Measurements from ENCODE around the gene FOXD2.

The FOXD2 gene

DNA sequence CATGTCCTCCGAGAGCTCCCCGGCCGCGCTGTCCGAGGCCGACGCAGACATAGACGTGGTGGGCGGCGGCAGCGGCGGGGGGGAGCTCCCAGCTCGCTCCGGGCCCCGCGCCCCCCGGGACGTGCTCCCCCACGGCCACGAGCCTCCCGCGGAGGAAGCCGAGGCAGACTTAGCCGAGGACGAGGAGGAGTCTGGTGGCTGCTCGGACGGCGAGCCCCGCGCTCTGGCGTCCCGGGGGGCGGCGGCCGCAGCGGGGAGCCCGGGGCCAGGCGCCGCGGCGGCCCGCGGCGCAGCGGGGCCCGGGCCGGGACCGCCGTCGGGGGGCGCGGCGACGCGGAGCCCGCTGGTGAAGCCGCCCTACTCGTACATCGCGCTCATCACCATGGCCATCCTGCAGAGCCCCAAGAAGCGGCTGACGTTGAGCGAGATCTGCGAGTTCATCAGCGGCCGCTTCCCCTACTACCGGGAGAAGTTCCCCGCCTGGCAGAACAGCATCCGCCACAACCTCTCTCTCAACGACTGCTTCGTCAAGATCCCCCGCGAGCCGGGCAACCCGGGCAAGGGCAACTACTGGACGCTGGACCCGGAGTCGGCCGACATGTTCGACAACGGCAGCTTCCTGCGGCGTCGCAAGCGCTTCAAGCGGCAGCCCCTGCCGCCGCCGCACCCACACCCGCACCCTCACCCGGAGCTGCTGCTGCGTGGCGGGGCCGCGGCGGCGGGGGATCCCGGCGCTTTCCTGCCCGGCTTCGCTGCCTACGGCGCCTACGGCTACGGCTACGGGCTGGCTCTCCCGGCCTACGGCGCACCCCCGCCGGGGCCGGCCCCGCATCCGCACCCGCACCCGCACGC, 547 bp downstream of the FOXD2 start:
- ATAC-seq (replicated peaks; ENCODE audit: extremely low read depth, poor library complexity, severe bottlenecking), result no peak
- peak overlapping the region; percentile 68 for H3K27ac Mint-ChIP-seq (ENCODE audit: low read depth)
- no peaks in the 10 kb centered on the region for H3K27me3 Mint-ChIP-seq
- H3K36me3 Mint-ChIP-seq (ENCODE audit: insufficient read depth), result peaks cover 12% of the 10 kb centered on the region
- H3K4me3 Mint-ChIP-seq, result peak overlapping the region; percentile 90
- no peaks in the 10 kb centered on the region for H3K9me3 Mint-ChIP-seq
- H3K4me1 Mint-ChIP-seq, result peaks cover 21% of the 10 kb centered on the region
- peak; percentile 16 to 39 for DNase-seq (ENCODE audit: low spot score in 2 of 2)

DNA sequence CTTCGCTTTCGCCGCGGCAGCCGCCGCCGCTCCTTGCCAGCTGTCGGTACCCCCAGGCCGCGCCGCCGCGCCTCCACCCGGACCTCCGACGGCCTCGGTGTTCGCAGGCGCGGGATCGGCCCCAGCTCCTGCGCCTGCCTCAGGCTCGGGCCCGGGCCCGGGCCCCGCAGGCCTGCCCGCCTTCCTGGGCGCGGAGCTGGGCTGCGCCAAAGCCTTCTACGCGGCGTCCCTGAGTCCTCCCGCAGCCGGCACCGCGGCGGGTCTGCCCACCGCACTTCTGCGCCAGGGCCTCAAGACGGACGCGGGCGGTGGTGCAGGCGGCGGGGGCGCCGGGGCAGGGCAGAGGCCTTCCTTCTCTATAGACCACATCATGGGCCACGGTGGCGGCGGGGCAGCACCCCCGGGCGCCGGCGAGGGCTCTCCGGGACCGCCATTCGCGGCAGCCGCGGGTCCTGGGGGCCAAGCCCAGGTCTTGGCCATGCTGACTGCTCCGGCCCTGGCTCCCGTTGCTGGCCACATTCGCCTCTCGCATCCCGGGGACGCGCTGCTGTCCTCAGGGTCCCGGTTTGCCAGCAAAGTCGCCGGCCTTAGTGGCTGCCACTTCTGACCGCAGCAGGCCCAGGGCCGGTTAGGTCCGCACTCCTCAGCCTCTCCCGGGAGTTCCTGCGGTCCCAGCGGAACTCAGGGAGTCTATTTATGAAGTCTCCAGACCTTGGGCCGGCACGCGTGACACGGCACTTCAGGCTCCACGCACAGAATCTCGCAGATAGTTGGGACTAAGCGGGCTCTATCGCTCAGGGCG, 1.4 kb downstream of the FOXD2 start:
- ATAC-seq (replicated peaks; ENCODE audit: extremely low read depth, poor library complexity, severe bottlenecking) (no peak), DNase-seq (ENCODE audit: low spot score in 2 of 2) (no peak)
- H3K4me3 Mint-ChIP-seq, result peak overlapping the region; percentile 90
- H3K9me3 Mint-ChIP-seq, result no peaks in the 10 kb centered on the region
- no peaks in the 10 kb centered on the region for H3K27me3 Mint-ChIP-seq
- peaks cover 23% of the 10 kb centered on the region for H3K4me1 Mint-ChIP-seq
- H3K27ac Mint-ChIP-seq (ENCODE audit: low read depth), result peak overlapping the region; percentile 68
- peaks cover 12% of the 10 kb centered on the region for H3K36me3 Mint-ChIP-seq (ENCODE audit: insufficient read depth)

DNA sequence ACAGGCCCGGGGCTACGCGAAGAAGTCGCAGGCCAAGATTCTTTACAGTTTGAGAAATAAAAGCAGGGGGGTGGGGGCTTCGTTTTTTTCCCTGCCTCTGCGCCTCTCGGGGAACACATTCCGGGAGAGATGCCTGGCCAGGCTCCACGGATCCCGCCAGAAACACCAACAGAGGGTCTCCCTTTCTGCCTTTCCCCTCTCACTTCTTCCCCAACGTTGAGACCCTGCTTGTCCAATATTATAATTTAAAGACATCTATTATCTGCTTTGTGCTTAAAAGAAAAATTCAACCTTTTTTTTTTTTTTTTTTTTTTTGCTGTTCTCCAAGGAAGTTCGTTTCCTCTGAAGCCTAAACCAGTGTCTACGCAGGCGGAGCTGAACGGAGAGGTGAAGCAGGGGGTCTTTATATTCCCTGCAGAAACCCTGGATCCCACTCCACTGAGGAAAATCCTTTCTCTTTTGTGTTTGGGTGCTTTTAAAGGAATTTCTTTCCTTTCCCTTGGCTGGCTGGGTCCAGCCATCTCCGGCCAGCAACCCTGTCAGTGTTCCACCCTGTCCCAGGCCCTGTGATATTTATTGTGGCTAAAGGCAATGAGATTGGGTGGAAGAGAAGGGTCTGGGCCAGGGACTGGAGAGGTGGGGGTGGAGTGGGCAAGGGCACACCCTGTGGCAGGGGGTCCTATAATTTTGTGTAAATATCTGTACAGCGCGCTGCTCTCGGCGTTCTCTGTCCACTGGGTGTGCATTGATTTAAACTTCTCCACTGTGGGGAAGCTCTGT, 2.2 kb downstream of the FOXD2 start:
- DNase-seq (ENCODE audit: low spot score in 2 of 2), result no peak
- ATAC-seq (replicated peaks; ENCODE audit: extremely low read depth, poor library complexity, severe bottlenecking), result no peak
- Mint-ChIP-seq H3K4me3 (no peak overlapping the region), H3K4me1 (peaks cover 25% of the 10 kb centered on the region), H3K27ac (ENCODE audit: low read depth) (no peak overlapping the region), H3K27me3 (no peaks in the 10 kb centered on the region), H3K9me3 (no peaks in the 10 kb centered on the region), H3K36me3 (ENCODE audit: insufficient read depth) (peaks cover 18% of the 10 kb centered on the region)

DNA sequence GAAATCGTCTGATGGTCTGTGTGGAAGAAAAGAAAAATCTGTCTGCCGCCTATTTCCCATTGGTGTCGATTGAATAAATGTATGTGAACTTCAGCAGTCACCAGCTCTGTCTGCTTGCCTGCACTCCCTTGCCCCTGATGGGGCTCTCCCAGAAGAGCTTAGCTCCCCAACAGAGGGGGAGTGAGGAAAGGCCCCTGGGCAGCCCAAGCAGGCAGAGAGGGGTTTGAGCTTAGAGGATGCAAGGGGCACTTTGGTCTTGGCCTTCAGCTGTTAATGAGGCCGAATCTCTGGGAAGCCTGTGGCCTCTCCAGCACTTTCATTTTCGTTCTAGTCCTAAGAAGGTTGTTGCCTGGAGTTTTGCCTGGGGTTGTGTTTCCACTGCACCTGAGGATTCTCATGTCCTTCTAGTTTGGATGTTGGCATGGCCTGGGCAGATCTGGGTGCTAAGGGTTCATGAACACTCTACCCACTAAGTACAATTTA, 2.8 kb downstream of the FOXD2 start:
- no peak overlapping the region for H3K4me3 Mint-ChIP-seq
- H3K27me3 Mint-ChIP-seq, result no peaks in the 10 kb centered on the region
- ATAC-seq (replicated peaks; ENCODE audit: extremely low read depth, poor library complexity, severe bottlenecking) (no peak), DNase-seq (ENCODE audit: low spot score in 2 of 2) (no peak)
- H3K9me3 Mint-ChIP-seq, result no peaks in the 10 kb centered on the region
- H3K27ac Mint-ChIP-seq (ENCODE audit: low read depth), result no peak overlapping the region
- peaks cover 22% of the 10 kb centered on the region for H3K4me1 Mint-ChIP-seq
- H3K36me3 Mint-ChIP-seq (ENCODE audit: insufficient read depth), result peaks cover 19% of the 10 kb centered on the region

DNA sequence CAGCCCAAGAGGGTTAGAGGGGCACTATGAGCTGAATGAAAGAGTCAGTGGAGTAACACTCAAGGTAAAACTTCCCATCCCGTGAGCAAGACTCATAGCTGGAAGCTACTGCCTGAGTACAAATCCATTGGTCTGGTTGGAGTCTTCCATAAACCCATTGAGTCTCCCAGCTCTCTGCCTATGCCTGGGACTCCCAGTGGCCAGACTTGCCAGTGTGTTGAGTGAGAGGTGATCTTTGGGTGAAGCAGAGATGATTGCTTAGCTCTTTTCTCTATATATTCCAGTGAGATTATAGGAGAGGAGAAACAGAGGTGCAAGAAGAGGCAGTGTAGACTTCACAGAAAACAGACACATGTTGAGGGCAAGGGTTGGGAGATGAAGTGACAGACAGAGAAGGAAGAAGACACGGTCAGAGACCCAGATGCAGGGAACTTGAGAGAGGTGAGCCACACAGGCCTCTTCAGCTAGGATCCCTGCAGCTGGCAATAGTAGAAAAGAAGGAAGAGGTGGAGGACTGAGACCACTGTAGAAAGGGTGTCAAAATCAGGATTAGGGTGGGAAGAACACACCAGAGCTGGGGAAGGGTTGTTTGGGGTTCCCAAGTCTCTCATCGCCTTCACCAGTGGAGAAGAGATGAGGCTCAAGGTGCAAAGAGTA, 3.7 kb downstream of the FOXD2 start:
- no peaks in the 10 kb centered on the region for H3K9me3 Mint-ChIP-seq
- ATAC-seq (replicated peaks; ENCODE audit: extremely low read depth, poor library complexity, severe bottlenecking) (no peak), DNase-seq (ENCODE audit: low spot score in 2 of 2) (no peak)
- no peak overlapping the region for H3K27ac Mint-ChIP-seq (ENCODE audit: low read depth)
- peaks cover 16% of the 10 kb centered on the region for H3K4me1 Mint-ChIP-seq
- H3K27me3 Mint-ChIP-seq, result no peaks in the 10 kb centered on the region
- peaks cover 16% of the 10 kb centered on the region for H3K36me3 Mint-ChIP-seq (ENCODE audit: insufficient read depth)
- no peak overlapping the region for H3K4me3 Mint-ChIP-seq

DNA sequence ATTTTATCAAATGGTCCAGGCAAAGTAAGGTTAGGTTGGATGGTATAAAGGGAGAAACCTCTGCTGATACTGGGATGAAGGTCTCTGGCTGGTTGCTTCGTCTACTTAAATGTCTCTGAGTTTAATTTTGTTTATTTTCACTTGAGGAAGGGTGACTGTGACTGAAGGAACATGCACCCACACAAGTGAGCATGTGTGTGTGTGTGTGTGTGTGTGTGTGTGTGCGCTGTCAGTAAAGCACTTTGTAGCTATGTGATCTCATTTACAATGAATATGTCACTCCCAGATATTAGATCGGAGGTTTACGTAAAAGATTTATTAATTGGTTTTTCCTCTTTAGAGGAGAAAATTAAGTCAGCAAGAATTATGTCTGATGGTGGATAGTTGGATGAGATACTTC, 4.4 kb downstream of the FOXD2 start:
- Mint-ChIP-seq H3K4me1 (peaks cover 14% of the 10 kb centered on the region), H3K27ac (ENCODE audit: low read depth) (no peak overlapping the region), H3K27me3 (no peaks in the 10 kb centered on the region), H3K4me3 (no peak overlapping the region), H3K36me3 (ENCODE audit: insufficient read depth) (peaks cover 15% of the 10 kb centered on the region), H3K9me3 (no peaks in the 10 kb centered on the region)
- ATAC-seq (replicated peaks; ENCODE audit: extremely low read depth, poor library complexity, severe bottlenecking), result no peak
- no peak for DNase-seq (ENCODE audit: low spot score in 2 of 2)

DNA sequence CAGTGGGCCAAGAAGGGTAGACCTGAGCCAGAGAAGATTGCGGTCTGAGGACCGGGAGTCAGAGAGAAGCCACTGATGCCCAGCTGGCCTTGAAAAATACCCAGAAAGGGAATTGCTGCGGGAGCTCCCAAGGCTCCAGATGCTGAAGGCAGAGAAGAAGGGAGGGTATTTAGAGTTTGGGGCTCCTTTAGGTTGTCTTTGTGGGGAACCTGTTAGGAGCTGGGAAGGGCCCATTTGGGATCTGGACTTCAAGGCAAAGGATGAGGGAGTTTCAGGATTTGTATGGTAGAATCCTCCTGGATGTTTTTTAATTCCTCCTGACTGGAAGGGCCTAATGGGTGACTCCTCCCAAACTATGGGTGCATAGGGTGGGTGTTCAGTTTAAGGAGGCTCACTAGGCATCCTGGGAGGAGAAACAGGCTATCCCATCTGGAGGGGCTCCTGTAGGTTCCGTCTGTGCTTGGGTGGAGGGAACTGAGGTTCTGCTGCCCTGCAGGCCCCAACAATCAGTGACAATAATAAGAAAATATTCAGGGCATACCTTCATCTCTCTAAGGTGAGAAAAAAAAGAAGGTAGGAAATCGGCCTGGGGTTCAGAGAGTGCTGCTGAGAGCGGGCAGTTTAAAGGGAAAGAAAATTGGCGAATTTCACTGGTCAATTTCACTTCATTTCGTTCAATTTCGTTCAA, 5.1 kb downstream of the FOXD2 start:
- H3K9me3 Mint-ChIP-seq, result no peaks in the 10 kb centered on the region
- peaks cover 14% of the 10 kb centered on the region for H3K4me1 Mint-ChIP-seq
- H3K27ac Mint-ChIP-seq (ENCODE audit: low read depth), result no peak overlapping the region
- DNase-seq (ENCODE audit: low spot score in 2 of 2) (no peak), ATAC-seq (replicated peaks; ENCODE audit: extremely low read depth, poor library complexity, severe bottlenecking) (no peak)
- no peak overlapping the region for H3K4me3 Mint-ChIP-seq
- H3K27me3 Mint-ChIP-seq, result no peaks in the 10 kb centered on the region
- peaks cover 15% of the 10 kb centered on the region for H3K36me3 Mint-ChIP-seq (ENCODE audit: insufficient read depth)

DNA sequence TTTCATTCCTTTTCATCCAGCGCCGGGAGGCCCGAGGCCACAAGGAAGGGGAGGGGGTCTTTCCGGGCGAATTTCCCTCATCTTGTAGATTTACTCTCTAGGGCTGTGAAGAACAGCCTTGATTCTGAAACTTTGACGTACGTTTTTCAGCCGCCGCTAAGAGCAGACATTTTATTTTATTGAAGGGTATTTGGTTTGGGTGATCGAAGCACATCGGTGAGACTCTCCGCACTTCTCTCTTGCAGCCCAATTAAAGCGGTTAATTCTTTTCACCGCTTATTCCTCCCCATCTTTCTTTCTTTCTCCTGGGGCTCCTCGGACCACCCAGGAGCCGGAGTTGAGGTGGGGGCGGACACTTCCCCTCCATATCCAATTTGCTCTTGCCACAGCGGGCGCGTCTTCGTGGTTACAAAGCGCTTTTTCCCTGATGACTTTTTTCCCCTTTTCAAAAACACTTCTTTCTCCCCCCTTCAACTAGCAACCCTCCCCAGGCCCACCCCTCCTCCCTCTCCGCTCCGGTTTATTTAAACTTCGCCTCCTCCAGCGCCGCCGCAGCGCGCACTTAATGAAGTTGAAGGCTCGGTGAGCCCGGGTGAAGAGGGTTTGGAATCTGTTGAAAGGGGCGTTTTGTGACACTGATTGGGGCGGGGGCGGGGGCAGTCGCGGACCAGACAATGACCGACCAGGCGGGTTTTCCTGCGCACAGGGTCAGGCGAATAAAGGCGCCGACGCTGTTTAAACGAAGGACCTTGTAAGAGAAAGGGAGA, 5.9 kb downstream of the FOXD2 start:
- H3K27me3 Mint-ChIP-seq, result no peaks in the 10 kb centered on the region
- ATAC-seq (replicated peaks; ENCODE audit: extremely low read depth, poor library complexity, severe bottlenecking) (no peak), DNase-seq (ENCODE audit: low spot score in 2 of 2) (no peak)
- H3K36me3 Mint-ChIP-seq (ENCODE audit: insufficient read depth), result peaks cover 13% of the 10 kb centered on the region
- peak overlapping the region; percentile 60 for H3K4me3 Mint-ChIP-seq
- H3K4me1 Mint-ChIP-seq, result peaks cover 14% of the 10 kb centered on the region
- H3K27ac Mint-ChIP-seq (ENCODE audit: low read depth), result no peak overlapping the region
- H3K9me3 Mint-ChIP-seq, result no peaks in the 10 kb centered on the region

DNA sequence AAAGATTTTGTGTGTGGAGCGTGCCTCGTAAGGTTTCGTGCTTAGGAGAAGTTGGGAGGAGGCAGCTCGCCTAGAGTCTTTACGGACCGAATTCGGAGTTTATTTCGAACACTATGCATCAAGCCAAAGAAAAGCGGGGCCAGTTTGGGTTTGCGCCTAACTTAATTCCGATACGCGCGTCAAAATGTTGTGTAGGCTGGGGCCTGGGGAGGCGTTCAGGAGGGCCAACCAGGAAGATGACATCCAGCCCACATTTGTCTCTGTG, 6.4 kb downstream of the FOXD2 start:
- Mint-ChIP-seq H3K9me3 (no peaks in the 10 kb centered on the region), H3K27ac (ENCODE audit: low read depth) (no peak overlapping the region), H3K36me3 (ENCODE audit: insufficient read depth) (peaks cover 13% of the 10 kb centered on the region), H3K27me3 (no peaks in the 10 kb centered on the region), H3K4me1 (peaks cover 14% of the 10 kb centered on the region), H3K4me3 (peak overlapping the region; percentile 60)
- ATAC-seq (replicated peaks; ENCODE audit: extremely low read depth, poor library complexity, severe bottlenecking) (no peak), DNase-seq (ENCODE audit: low spot score in 2 of 2) (no peak)

DNA sequence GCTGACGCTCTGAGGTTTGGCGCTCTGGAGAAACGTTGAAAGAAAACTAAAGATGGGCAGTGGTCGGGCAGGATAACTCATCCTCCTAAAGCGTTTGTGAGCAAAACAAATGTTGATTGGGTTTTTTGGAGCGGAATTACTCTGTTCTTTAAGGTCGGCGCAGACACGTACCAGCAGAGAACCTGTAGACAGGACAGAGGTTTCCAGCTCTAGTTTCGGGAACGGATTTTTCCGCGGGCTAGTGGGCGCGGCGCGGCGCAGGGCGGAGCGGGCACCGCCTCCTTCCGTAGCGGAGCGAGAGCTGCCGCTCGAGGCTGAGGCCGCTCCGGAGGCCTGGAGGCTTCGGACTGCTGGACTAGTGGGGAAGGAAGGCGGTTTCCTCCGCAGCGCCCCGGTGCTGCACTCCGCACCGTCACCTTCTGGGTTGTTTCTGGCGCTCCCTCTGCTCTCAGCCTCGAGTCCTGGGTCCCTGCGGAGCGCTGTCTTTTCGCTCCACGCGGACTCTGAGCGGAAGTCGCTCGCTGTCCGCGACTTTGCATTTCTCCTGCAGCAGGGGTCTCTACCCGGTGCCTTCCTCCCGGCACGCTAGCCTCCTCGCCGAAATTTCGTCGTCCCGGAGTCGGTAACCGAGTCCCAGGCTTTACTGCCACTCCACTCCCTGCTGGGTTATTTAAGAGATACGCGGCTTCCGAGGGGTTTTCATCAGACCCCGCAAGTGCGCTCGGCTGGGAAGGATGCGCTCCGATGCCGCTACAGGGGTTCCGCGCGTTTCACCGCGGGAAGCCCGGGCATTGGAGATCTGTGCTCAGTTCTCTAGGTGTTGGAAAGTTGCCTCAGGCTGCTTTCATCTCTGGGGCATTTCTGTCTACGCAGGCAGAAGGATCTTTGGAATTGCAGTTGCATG, 7.0 kb downstream of the FOXD2 start:
- no peak for DNase-seq (ENCODE audit: low spot score in 2 of 2)
- no peak for ATAC-seq (replicated peaks; ENCODE audit: extremely low read depth, poor library complexity, severe bottlenecking)
- no peaks in the 10 kb centered on the region for H3K9me3 Mint-ChIP-seq
- H3K4me3 Mint-ChIP-seq, result peak overlapping the region; percentile 60
- peaks cover 14% of the 10 kb centered on the region for H3K4me1 Mint-ChIP-seq
- H3K36me3 Mint-ChIP-seq (ENCODE audit: insufficient read depth), result peaks cover 11% of the 10 kb centered on the region
- H3K27ac Mint-ChIP-seq (ENCODE audit: low read depth), result no peak overlapping the region
- H3K27me3 Mint-ChIP-seq, result no peaks in the 10 kb centered on the region
